ENCODE measurements around the gene CBLL2.

GRCh38 chrX:22248401-22248800 lies 24.3 kb upstream of the CBLL2 start:
- TF ChIP-seq CTCF (IDR thresholded peaks at IDR 0.05; ENCODE audit: insufficient read depth, low read length, poor library complexity, severe bottlenecking), result no peak
- no peak for TF ChIP-seq EZH2phosphoT487 (conservative IDR thresholded peaks at IDR 0.05; ENCODE audit: low read length)

Data from SU-DHL-6 (cell line).